Measurements from ENCODE around the gene SH3RF3.

SH3RF3 gene

DNA sequence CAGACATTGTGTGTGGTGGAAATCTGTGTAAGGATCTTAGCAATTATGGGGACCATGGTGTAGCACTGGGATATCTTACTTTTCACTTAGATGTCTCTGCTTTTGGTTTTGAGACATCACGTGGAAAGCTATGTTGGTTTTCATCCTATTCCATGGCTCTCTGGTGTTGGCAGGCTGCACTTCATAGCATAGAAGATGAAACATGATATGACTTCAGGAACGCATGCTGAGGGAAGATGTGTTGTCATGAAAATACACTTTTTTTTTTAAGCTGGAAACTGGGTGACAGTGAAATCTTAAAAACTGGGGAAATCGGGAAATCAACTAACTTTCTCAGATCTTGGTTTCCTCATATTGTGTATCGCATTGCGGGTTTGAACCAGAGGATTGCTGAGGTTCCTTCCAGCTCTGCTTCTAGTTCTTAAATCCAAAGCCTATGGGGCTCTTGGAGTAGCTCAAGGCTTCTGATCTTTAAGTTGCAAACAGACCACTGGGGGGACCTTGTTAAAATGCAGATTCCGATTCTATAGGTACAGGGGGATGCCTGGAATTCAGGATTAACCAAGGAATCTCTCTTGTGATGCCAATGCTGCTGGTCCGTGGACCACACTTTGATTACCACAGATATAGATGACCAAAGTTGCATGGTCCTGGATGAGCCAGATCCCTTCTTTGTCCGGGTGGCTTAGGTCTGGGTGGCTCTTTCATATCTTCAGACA lies 160.7 kb downstream of the SH3RF3 start:
- no peak for DNase-seq
- TF ChIP-seq GATA1 (IDR thresholded peaks at IDR 0.05; ENCODE audit: low read depth, low read length) = no peak
- TF ChIP-seq POLR2A (IDR thresholded peaks at IDR 0.05; ENCODE audit: low read length) = no peak

- no peak for TF ChIP-seq GATA1 (IDR thresholded peaks at IDR 0.05; ENCODE audit: low read depth, low read length)
- no peak for TF ChIP-seq POLR2A (IDR thresholded peaks at IDR 0.05; ENCODE audit: low read length)
- no peak for DNase-seq
Measured at GRCh38 chr2:109290887-109291643, 162.1 kb downstream of the SH3RF3 start.

DNA sequence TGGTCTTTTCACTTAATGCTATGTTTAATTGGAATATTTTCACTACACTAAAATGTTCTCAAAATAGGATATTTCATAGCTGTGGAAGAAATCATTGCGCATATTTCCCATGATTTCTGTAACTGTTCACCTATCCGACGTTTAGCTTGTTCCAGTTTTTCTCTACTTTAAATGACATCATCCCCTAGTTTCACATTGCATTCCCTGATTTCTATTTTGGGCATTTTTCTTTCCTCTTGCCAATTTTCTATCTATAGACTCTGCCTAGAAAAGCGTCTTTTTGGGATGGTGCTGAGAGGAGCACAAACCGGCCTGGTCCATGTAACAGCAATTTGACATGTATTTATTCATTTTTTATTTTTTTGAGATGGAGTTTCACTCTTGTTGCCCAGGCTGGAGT lies 163.4 kb downstream of the SH3RF3 start:
- no peak for TF ChIP-seq POLR2A (IDR thresholded peaks at IDR 0.05; ENCODE audit: low read length)
- no peak for TF ChIP-seq GATA1 (IDR thresholded peaks at IDR 0.05; ENCODE audit: low read depth, low read length)

GRCh38 chr2:109293663-109294062 lies 164.7 kb downstream of the SH3RF3 start:
- TF ChIP-seq POLR2A (IDR thresholded peaks at IDR 0.05; ENCODE audit: low read length) (no peak), GATA1 (IDR thresholded peaks at IDR 0.05; ENCODE audit: low read depth, low read length) (no peak)
- no peak for DNase-seq

More for the DNA sequence above, 163.4 kb downstream of the SH3RF3 start:
- DNase-seq = no peak

DNA sequence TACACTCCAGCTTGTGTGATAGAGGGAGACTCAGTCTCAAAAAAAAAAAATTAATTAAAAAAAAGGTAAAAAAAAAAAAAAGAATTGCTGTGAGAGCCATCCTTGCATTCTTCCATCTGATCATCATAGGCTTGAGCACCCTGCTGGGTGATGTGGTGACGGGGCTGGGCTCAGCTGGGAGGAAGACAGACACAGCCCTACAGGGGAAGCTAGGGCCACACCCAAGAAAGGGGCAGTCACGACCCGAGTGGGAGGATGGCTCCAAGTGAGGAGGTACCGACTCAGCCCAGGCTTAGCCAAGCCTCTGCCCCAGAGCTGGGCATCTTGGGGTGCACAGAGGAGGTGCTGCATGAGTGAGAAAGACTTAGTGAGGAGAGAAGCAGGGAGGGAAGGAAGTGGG lies 165.5 kb downstream of the SH3RF3 start:
- TF ChIP-seq POLR2A (IDR thresholded peaks at IDR 0.05; ENCODE audit: low read length) (no peak), GATA1 (IDR thresholded peaks at IDR 0.05; ENCODE audit: low read depth, low read length) (no peak)
- no peak for DNase-seq

DNA sequence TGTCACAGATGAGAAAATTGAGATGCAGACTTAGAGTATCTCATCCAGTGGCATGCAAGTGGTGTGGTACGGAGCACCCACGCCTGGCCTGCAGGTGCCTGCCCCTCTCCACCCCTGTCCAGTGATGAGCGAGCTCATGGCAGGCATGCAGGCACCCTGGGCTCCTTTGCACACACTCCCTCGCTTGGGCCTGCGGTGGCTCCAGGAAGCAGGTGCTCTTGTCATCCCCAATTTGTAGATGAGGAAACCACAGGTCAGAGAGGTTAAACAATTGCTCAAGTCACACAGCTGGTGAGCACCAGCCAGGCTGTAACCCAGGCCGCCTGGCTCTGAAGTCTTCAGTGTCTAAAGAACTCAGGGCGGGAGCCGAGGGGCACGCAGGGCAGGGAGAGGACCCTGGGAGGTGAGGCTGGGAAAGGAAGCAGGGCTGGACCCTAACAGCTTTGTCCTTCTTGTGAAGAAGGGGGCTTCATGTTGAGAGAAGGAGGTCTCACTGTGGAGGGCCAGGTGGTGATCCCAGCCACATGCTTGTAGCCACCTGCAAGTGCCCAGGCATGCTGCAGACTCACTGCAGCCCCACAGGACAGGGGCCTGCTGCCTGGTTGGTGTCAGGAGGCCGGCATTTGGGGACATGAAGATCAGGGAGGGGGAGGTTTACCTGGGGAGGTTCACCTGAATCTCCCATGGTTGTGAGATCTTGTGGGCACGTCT lies 166.2 kb downstream of the SH3RF3 start:
- no peak for DNase-seq
- TF ChIP-seq POLR2A (IDR thresholded peaks at IDR 0.05; ENCODE audit: low read length) (no peak), GATA1 (IDR thresholded peaks at IDR 0.05; ENCODE audit: low read depth, low read length) (no peak)

- DNase-seq = no peak
- TF ChIP-seq POLR2A (IDR thresholded peaks at IDR 0.05; ENCODE audit: low read length) (no peak), GATA1 (IDR thresholded peaks at IDR 0.05; ENCODE audit: low read depth, low read length) (no peak)
Measured at GRCh38 chr2:109295781-109296117, 166.7 kb downstream of the SH3RF3 start.

DNA sequence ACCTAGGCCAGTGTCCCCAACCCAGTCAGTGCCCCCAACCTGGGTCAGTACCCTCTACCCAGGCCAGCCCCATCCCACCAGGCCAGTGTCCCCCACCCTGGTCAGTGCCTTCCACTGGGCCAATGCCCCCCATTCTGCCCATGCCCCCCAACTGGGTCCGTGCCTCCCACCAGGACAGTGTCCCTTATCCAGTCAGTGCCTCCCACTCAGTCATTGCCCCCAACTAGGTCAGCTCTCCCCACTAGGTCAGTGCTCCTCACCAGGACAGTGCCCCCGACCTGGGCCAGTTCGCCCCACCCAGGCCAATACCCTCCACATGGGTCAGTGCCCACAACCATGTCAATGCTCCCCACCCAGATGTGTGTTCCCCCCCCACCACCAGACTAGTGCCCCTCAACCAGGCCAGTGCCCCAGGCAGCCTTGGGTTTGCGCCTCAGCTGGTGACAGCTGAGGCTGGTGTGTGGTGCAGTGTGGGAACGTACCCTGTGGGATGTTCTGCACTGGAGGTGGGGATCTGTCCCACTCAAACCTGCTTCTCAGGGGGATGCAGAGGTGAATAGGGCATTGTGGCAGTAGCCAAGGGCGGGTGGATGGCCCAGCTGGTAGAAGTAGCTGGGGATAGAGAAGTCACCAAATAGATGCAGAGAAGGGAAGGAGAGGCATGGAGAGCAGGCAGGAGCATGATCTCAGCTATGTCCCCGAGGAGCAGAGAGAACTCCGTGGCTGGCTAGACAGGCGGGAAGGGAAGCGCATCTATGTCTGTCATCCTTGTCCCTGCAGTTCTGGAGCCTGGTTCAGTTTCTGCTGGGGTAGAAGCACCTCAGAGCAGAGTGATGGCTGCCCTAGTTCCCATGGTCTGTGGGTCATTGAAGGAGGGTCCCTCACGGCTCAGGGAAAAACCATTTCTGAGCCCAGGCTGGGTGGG lies 168.8 kb downstream of the SH3RF3 start:
- TF ChIP-seq POLR2A (IDR thresholded peaks at IDR 0.05; ENCODE audit: low read length) (no peak), GATA1 (IDR thresholded peaks at IDR 0.05; ENCODE audit: low read depth, low read length) (no peak)
- DNase-seq = no peak

DNA sequence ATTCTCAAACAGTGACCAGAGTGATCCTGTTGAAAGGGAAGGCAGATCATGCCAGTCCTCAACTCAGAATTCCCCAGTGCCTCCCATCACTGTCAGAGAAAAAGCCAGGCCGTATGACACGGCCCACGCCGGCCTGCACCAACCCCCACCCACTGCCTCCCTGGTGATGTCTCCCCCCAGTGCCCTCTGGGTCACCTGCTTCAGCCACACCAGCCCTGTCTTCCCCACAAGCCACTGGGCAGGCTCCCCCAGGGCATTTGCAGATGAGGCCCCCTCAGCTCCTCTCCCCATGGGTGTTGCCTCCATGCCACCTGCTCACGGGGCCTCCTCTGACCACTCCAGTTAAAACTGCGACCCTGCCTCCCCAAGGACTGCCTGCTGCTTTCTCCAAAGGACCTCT lies 169.8 kb downstream of the SH3RF3 start:
- DNase-seq = no peak

DNA sequence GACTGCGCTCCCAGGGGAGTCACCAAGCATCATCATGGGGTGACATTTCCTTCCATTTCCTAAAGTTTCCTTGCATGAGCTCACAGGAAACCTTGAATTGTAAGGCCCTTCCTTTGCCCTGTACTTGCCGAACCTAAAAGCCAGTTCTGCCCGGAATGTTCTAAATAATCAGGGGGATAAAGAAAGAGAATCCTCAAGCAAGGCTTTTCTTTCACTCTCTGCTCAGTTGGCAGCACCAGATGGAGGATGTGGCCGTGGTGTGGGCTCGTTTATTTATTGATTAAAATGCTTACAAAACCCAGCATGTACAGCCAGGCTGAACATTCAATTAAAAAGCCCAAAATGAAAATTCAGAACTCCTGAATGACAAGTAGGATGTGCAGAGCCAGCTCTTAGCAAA lies 170.5 kb downstream of the SH3RF3 start:
- TF ChIP-seq POLR2A (IDR thresholded peaks at IDR 0.05; ENCODE audit: low read length) = no peak
- TF ChIP-seq GATA1 (IDR thresholded peaks at IDR 0.05; ENCODE audit: low read depth, low read length) = no peak
- DNase-seq = no peak

More for the DNA sequence above, 169.8 kb downstream of the SH3RF3 start:
- TF ChIP-seq GATA1 (IDR thresholded peaks at IDR 0.05; ENCODE audit: low read depth, low read length) (no peak), POLR2A (IDR thresholded peaks at IDR 0.05; ENCODE audit: low read length) (no peak)

DNA sequence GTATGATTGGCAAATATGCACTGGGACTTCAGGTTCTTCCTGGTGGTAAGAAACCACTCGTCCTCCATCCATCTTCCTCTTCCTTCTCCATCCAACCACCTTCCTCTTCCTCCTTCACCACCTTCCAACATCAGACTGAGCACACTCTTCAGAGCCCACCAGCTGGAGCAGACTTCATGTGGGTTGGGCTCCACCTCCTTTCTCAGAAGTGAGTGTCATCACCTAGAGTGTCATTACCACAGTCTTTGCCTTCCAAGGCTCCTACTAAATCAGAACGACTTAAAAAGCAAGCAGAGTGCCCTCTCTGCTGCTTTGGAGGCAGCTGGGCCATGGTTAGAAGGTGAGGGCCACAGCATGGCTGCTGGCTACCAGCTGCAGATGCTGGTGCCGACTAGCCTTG lies 171.6 kb downstream of the SH3RF3 start:
- DNase-seq = no peak
- TF ChIP-seq GATA1 (IDR thresholded peaks at IDR 0.05; ENCODE audit: low read depth, low read length) (no peak), POLR2A (IDR thresholded peaks at IDR 0.05; ENCODE audit: low read length) (no peak)

- no peak for DNase-seq
- no peak for TF ChIP-seq POLR2A (IDR thresholded peaks at IDR 0.05; ENCODE audit: low read length)
- TF ChIP-seq GATA1 (IDR thresholded peaks at IDR 0.05; ENCODE audit: low read depth, low read length) = no peak
Measured at GRCh38 chr2:109301746-109302145, 172.7 kb downstream of the SH3RF3 start.

DNA sequence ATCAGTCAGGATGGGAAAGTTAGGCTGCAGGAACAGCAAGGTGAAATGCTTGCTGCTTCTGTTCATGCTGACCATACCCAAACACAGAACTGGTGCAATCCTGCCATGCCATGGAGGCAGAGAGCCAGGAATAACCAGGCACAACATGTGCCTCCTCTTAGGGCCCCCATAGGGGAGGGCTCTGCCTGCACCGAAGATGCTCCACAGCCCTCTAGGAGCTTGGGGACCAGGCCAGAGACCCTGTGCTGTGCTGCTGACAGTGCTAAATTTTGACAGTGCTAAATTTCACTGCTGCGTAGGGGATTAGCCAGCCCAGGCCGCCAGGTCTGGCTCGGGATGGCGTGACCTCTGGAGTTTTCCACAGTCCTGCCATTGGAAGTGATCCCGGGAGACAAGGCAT lies 173.3 kb downstream of the SH3RF3 start:
- TF ChIP-seq POLR2A (IDR thresholded peaks at IDR 0.05; ENCODE audit: low read length) (no peak), GATA1 (IDR thresholded peaks at IDR 0.05; ENCODE audit: low read depth, low read length) (no peak)
- DNase-seq = no peak
